ENCODE results near the gene TTC27.

TTC27 gene

DNA sequence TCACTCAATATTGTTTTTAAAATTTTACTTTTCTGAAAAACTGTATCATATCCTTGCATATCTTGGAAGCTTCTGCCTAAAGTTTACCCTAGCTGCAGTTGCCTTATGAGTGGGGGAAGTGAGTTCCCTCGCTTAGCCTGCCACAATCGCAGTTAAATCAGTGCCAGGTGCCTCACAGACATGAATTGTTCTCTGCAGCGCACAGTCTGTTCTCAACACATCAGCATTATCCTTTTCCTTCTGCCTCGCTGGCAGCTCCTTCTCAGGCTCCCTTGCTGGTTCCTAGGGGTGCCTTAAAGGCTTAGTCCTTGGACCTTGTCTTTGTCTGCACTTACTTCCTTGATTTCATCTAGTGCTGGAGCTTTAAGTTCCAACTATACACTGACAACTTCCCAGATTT, 132.8 kb downstream of the TTC27 start:
- H3K27ac ChIP-seq = no peak overlapping the region
- CTCF ChIA-PET = no interaction called here
- DNase-seq (ENCODE audit: low spot score) = no peak
- TF ChIP-seq, protein P1, sequence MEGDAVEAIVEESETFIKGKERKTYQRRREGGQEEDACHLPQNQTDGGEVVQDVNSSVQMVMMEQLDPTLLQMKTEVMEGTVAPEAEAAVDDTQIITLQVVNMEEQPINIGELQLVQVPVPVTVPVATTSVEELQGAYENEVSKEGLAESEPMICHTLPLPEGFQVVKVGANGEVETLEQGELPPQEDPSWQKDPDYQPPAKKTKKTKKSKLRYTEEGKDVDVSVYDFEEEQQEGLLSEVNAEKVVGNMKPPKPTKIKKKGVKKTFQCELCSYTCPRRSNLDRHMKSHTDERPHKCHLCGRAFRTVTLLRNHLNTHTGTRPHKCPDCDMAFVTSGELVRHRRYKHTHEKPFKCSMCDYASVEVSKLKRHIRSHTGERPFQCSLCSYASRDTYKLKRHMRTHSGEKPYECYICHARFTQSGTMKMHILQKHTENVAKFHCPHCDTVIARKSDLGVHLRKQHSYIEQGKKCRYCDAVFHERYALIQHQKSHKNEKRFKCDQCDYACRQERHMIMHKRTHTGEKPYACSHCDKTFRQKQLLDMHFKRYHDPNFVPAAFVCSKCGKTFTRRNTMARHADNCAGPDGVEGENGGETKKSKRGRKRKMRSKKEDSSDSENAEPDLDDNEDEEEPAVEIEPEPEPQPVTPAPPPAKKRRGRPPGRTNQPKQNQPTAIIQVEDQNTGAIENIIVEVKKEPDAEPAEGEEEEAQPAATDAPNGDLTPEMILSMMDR (conservative IDR thresholded peaks at IDR 0.05; ENCODE audit: low read depth) = no peak
- POLR2A ChIA-PET (ENCODE audit: low non-redundant PET) = no interaction called here

- no peak overlapping the region for H3K27ac ChIP-seq
- ChIA-PET CTCF (no interaction called here), POLR2A (ENCODE audit: low non-redundant PET) (no interaction called here)
- TF ChIP-seq, protein P1 (conservative IDR thresholded peaks at IDR 0.05; ENCODE audit: low read depth) = no peak
- DNase-seq (ENCODE audit: low spot score) = no peak
These were observed 140.7 kb downstream of the TTC27 start for GRCh38 chr2:32768387-32769174.

DNA sequence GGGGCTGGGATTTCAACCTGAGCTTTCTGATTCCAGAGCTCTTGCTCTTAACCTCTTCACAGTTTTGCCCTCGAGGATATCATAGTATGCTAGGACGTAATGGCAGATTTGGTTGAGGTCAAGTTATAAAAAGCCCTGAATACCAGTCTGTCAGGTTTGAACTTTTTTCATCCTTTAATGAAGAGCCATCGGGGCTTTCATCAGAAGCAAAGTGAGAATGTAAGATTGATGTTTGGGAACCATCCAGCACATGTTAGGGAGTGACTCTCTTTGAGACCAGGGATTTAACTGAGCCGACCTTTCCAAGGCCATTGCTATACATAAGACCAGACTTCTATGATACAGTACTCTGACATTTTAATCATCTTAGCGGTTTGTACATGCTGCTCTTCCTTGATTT, 142.5 kb downstream of the TTC27 start:
- TF ChIP-seq, protein P1 (conservative IDR thresholded peaks at IDR 0.05; ENCODE audit: low read depth) = no peak
- CTCF ChIA-PET = no interaction called here

DNA sequence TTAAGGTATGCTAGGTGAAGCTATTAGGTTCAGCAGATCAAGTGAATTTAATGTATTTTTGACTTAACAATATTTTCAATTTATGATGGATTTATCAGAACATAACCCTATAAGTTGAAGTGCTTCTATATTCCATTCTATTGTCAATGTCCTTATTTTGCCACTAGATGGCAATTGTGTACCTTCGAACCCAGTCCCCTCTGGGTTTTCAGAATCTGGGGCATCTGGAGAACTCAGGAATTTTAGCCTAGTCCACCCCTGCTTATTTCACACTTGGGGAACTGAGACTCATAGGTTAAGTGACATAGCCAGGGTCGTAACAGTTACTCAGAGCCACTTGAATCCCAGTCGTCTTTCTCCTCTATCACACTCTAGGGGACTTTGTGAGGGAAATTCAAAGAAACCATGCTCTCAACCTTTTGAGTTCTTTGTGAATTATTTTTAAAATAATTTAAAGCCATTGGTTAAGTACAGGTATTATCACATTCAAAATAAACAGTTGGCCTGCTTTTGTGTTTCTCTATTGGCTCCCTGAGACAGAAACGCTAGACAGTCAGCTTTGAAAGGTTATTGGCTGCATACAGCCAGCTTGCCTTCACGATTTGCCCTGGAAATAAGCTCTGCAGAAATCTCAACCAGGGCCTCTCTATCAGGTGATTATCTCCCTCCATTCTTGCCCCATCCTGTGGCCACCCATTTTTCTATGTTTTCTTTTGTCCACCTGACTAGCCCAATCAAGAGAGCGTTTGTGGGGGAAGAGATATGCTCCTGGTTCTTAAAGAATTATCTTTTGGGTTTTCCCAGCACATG, 145.0 kb downstream of the TTC27 start:
- no peak overlapping the region for H3K27ac ChIP-seq
- TF ChIP-seq, protein P1 (conservative IDR thresholded peaks at IDR 0.05; ENCODE audit: low read depth) = peak; percentile 65
- POLR2A ChIA-PET (ENCODE audit: low non-redundant PET) = no interaction called here
- CTCF ChIA-PET = interaction anchor here (1.5 kb wide), 1 partner anchor 260 kb away, joined by 4 read pairs; no protein-coding TSS in a partner anchor
- DNase-seq (ENCODE audit: low spot score) = peak; percentile 43

More for the DNA sequence above, 142.5 kb downstream of the TTC27 start:
- no peak for DNase-seq (ENCODE audit: low spot score)
- POLR2A ChIA-PET (ENCODE audit: low non-redundant PET) = no interaction called here
- H3K27ac ChIP-seq = no peak overlapping the region

DNA sequence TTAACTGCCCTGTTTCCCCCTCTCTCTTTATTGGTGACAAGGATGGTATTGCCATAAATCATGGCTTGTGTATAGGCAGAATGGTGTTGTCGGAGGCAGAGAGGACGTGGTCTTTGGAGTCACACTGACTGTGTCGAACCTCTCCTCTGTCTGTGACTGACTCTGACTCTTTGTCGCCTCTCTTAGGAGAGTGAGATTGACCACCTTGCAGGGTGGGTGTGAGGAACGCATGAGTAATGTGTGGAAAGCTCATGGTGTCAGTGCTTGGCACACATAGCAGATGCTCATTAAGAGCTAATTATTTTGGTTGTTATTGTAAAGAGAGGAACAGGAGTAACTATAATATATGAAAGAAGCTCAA, 145.6 kb downstream of the TTC27 start:
- no peak for DNase-seq (ENCODE audit: low spot score)
- POLR2A ChIA-PET (ENCODE audit: low non-redundant PET) = no interaction called here
- CTCF ChIA-PET = interaction anchor here (1.5 kb wide), 1 partner anchor 259 kb away, joined by 4 read pairs; no protein-coding TSS in a partner anchor
- no peak overlapping the region for H3K27ac ChIP-seq
- TF ChIP-seq, protein P1 (conservative IDR thresholded peaks at IDR 0.05; ENCODE audit: low read depth) = no peak

DNA sequence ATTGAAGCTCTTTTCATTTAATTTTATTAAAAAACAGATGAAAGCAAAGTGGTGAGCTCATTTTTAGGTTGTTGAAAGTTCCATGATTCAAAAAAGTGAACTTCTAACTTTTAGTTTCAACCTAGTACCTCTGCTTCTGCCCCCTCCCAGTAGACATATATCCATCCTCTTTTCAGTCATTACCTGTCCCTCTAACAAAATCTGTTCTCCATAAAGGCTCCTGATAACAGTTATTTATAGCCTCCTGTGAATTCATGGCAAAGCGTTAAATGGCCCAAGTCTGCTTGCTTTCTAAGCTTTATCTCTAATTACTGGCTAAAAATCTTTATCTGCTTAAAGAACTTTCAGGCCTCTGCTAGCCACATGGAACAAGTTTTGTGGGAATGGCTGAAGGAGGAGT, 148.1 kb downstream of the TTC27 start:
- DNase-seq (ENCODE audit: low spot score) = no peak
- CTCF ChIA-PET = interaction anchor here (0.6 to 0.7 kb wide), 3 partner anchors 29 to 596 kb away, joined by 3 to 6 read pairs (median 3); no protein-coding TSS in a partner anchor
- no peak overlapping the region for H3K27ac ChIP-seq
- TF ChIP-seq, protein P1 (conservative IDR thresholded peaks at IDR 0.05; ENCODE audit: low read depth) = no peak
- POLR2A ChIA-PET (ENCODE audit: low non-redundant PET) = no interaction called here
